OCI-LY1 (cell line): ENCODE data around the gene SLC25A1.

Source experiments
- H2AFZ ChIP-seq: fragments of 200-600 bp; sonication (generic), shearing (Covaris generic); 2 replicates; pipeline ENCODE4 v1.6.0; 2014; ENCODE audit warnings: antibody characterized with exemption, mild to moderate bottlenecking, low read length
- H3F3A ChIP-seq: fragments of 200-600 bp; sonication (generic), shearing (Covaris generic); 2 replicates; pipeline ENCODE4 v1.6.0; 2014; ENCODE audit warnings: mild to moderate bottlenecking, antibody characterized with exemption, low read length, moderate library complexity; ENCODE audit not compliant: insufficient read depth
- H3K27ac ChIP-seq: fragments of 200-600 bp; sonication (generic); 2 replicates; pipeline ENCODE4 v1.5.1; 2014; ENCODE audit warnings: low read length, mixed run types, mild to moderate bottlenecking, low read depth; ENCODE audit not compliant: poor library complexity, severe bottlenecking
- H3K27me3 ChIP-seq: fragments of 200-600 bp; sonication (generic); 2 replicates; pipeline ENCODE4 v1.6.0; 2014; ENCODE audit warnings: antibody characterized with exemption, mild to moderate bottlenecking, low read length, moderate library complexity; ENCODE audit not compliant: insufficient read depth
- H3K36me3 ChIP-seq: fragments of 200-600 bp; sonication (generic); 2 replicates; pipeline ENCODE4 v1.6.1; 2014; ENCODE audit warnings: mild to moderate bottlenecking, antibody characterized with exemption, low read length, moderate library complexity, mixed read lengths; ENCODE audit not compliant: insufficient read depth
- H3K4me1 ChIP-seq: fragments of 200-600 bp; sonication (generic); 2 replicates; pipeline ENCODE4 v1.5.1; 2014; ENCODE audit warnings: mild to moderate bottlenecking, low read length, moderate library complexity; ENCODE audit not compliant: insufficient read depth, severe bottlenecking
- H3K4me2 ChIP-seq: fragments of 200-600 bp; sonication (generic), shearing (Covaris generic); 2 replicates; pipeline ENCODE4 v1.6.1; 2014; ENCODE audit warnings: low read length
- H3K4me3 ChIP-seq: fragments of 200-600 bp; sonication (generic); 2 replicates; pipeline ENCODE4 v1.5.1; 2014; ENCODE audit warnings: low read length, low read depth, mild to moderate bottlenecking, mixed read lengths; ENCODE audit not compliant: poor library complexity, severe bottlenecking
- H3K79me2 ChIP-seq: fragments of 200-600 bp; shearing (Covaris generic); 2 replicates; pipeline ENCODE4 v1.6.1; 2016; ENCODE audit warnings: mixed run types, low read length, mixed read lengths; ENCODE audit not compliant: insufficient read depth
- H3K9ac ChIP-seq: fragments of 200-600 bp; sonication (generic), shearing (Covaris generic); 2 replicates; pipeline ENCODE4 v1.6.1; 2014; ENCODE audit warnings: mild to moderate bottlenecking, low read length, mixed read lengths
- H3K9me2 ChIP-seq: fragments of 200-600 bp; sonication (generic), shearing (Covaris generic); 2 replicates; pipeline ENCODE4 v1.6.1; 2014; ENCODE audit warnings: low read depth, mild to moderate bottlenecking, low read length, mixed read lengths
- H3K9me3 ChIP-seq: fragments of 200-600 bp; shearing (Covaris generic); 2 replicates; pipeline ENCODE4 v1.6.1; 2014; ENCODE audit warnings: low read length, mixed read lengths
- H4K20me1 ChIP-seq: fragments of 200-600 bp; sonication (generic), shearing (Covaris generic); 2 replicates; pipeline ENCODE4 v1.6.0; 2016; ENCODE audit warnings: mild to moderate bottlenecking, low read length; ENCODE audit not compliant: insufficient read depth
- EZH2 ChIP-seq: fragments of 200-600 bp; sonication (generic), shearing (Covaris generic); IDR thresholded peaks from 2 replicates; pipeline ENCODE4 v1.8.0; 2017; ENCODE audit warnings: borderline replicate concordance, mixed run types, mild to moderate bottlenecking, antibody characterized with exemption, low read length, moderate library complexity, mixed read lengths
- TF ChIP-seq, protein P1 (sequence below): fragments of 200-600 bp; sonication (generic), shearing (Covaris generic); IDR thresholded peaks from 2 replicates; pipeline ENCODE4 v1.5.1; 2017; ENCODE audit warnings: mild to moderate bottlenecking, antibody characterized with exemption, low read length, moderate library complexity, mixed read lengths

The SLC25A1 gene

DNA sequence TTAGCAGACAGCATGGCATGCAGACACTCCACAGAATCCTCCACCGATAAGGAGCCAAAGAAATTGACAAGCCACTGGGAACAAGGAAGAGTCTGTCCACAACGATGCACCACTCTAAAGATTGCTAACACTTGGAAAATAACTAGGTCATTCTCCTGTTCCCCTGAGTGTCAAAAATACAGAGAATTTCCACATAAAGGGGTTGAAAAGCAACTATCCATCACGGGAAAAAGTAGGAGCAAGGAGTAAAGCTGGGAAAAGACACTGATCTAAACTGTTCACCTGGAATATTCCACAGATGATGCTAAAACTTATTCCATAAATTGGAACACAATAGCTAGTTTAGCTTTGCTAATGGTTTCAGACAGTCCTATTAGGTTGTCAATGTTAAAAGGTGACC is 47.0 kb upstream of the SLC25A1 start:
- no peak overlapping the region for H3K4me2 ChIP-seq
- no peaks in the 10 kb centered on the region for H3K9me2 ChIP-seq
- TF ChIP-seq EZH2: no peak
- TF ChIP-seq, protein P1, sequence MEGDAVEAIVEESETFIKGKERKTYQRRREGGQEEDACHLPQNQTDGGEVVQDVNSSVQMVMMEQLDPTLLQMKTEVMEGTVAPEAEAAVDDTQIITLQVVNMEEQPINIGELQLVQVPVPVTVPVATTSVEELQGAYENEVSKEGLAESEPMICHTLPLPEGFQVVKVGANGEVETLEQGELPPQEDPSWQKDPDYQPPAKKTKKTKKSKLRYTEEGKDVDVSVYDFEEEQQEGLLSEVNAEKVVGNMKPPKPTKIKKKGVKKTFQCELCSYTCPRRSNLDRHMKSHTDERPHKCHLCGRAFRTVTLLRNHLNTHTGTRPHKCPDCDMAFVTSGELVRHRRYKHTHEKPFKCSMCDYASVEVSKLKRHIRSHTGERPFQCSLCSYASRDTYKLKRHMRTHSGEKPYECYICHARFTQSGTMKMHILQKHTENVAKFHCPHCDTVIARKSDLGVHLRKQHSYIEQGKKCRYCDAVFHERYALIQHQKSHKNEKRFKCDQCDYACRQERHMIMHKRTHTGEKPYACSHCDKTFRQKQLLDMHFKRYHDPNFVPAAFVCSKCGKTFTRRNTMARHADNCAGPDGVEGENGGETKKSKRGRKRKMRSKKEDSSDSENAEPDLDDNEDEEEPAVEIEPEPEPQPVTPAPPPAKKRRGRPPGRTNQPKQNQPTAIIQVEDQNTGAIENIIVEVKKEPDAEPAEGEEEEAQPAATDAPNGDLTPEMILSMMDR: no peak
- H3K9ac ChIP-seq: no peak overlapping the region
- H3K27me3 ChIP-seq: no peaks in the 10 kb centered on the region; the same call in 1 of the 2 replicates
- no peak overlapping the region for H3K27ac ChIP-seq
- no peak overlapping the region for H2AFZ ChIP-seq
- no peaks in the 10 kb centered on the region for H3K36me3 ChIP-seq
- H3K9me3 ChIP-seq: no peaks in the 10 kb centered on the region
- H3K79me2 ChIP-seq: no peaks in the 10 kb centered on the region
- no peaks in the 10 kb centered on the region for H4K20me1 ChIP-seq
- H3F3A ChIP-seq: no peaks in the 10 kb centered on the region
- H3K4me3 ChIP-seq: no peak overlapping the region
- H3K4me1 ChIP-seq: no peaks in the 10 kb centered on the region

DNA sequence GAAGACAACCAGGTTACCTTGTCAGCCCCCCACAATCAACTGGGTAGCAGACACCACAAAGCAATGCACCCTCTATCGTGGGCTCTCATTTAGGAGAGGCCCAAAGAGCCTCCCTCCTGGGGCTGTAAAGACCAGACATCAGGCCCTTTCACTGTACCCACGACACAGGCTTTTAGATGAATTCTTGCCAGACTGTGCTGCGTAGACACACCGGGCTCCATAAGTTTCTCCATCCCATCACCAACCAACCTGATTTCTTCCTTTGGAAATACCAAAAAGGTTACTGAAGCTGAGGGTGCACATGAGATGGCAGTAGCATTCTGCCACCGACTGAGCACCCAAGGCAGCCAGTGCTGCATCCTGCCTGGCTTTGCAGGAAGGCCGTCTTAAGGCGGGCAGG is 46.4 kb upstream of the SLC25A1 start:
- Histone ChIP-seq H3K79me2 (no peaks in the 10 kb centered on the region), H3K4me2 (no peak overlapping the region), H3K27me3 (no peaks in the 10 kb centered on the region; the same call in 1 of the 2 replicates), H3F3A (no peaks in the 10 kb centered on the region), H3K4me1 (no peaks in the 10 kb centered on the region), H2AFZ (no peak overlapping the region), H3K4me3 (no peak overlapping the region), H4K20me1 (no peaks in the 10 kb centered on the region), H3K27ac (no peak overlapping the region), H3K9me3 (no peaks in the 10 kb centered on the region), H3K9me2 (no peaks in the 10 kb centered on the region), H3K9ac (no peak overlapping the region), H3K36me3 (no peaks in the 10 kb centered on the region)
- TF ChIP-seq, protein P1: no peak
- no peak for TF ChIP-seq EZH2

DNA sequence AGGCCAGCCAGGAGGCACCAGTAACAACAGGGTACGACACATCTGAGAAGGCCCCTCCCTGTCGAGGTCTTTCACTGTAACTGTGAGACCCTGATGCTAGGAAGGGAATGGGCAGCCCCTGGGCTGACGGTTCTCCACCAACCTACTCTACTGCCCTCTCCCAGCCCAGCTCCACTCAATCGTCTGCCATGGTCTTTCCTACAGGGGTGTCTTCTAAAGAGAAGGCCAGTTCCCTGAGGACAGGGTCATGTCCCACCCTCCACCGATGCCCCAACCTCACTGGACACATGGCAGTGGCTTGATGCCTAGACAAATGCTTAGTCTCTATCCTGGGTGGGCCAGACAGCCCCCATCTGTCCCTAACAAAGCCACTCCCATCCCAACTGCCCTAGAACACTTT is 46.0 kb upstream of the SLC25A1 start:
- Histone ChIP-seq H4K20me1 (no peaks in the 10 kb centered on the region), H3K27ac (no peak overlapping the region), H3K9me3 (no peaks in the 10 kb centered on the region), H3K36me3 (no peaks in the 10 kb centered on the region), H3K4me3 (no peak overlapping the region), H3K9me2 (no peaks in the 10 kb centered on the region), H3K9ac (no peak overlapping the region), H3K4me2 (no peak overlapping the region), H3K79me2 (no peaks in the 10 kb centered on the region), H2AFZ (no peak overlapping the region), H3K27me3 (no peaks in the 10 kb centered on the region; the same call in 1 of the 2 replicates), H3F3A (no peaks in the 10 kb centered on the region), H3K4me1 (no peaks in the 10 kb centered on the region)
- TF ChIP-seq, protein P1: no peak
- no peak for TF ChIP-seq EZH2
